Limb (tissue), 2 donors: ENCODE measurements around the gene APOB.
"Not testable (repeated sequence)": the region's sequence is repeated elsewhere in the genome, so short reads cannot be mapped to it uniquely, and the experiment has no call there.

ENCODE experiments used
- DNase-seq, 2 donors: peaks; one replicate each; pipeline ENCODE4 v3.0.0-alpha.2; 2016; ENCODE audit errors: extremely low spot score in 2 of 2

Gene APOB

DNA sequence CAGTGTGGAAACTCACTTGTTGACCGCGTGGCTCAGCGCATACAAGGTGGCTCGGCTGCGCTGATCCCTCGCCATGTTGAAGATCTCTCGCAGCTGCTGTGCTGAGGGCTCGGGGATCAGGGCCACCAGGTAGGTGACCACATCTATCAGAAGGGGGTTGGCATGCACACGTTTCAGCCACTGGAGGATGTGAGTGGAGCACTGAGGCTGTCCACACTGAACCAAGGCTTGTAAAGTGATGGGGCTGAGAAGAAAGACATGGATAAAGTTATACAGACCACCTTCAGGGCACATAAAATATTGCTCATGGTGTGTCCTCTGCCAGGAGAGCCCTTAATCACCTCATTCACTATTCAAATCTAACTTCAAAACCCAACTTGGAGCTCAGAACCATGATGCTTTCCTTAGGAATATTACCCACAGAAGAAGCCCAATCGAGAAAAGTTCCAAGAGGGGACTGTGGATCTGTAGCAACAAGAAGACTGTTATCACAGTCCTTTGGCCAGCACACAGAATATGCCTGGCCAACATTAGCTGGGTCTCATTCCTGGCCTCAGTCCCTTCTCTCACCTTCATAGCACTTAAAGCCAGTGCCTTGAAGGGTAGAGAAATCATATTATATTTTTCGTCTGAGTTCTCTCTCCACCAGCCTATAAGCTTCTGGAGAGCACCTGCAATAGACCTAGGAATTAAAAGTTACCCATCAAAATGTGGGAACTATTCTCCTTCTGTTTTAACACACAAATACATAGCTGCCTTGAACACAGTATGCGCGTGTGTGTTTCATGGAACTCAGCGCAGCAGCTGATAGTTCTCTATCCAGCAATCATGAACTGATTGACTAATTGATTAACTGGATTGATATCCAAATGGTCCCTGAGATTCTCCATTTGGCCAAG, 11.3 kb downstream of the APOB start:
- DNase-seq = no peak

DNA sequence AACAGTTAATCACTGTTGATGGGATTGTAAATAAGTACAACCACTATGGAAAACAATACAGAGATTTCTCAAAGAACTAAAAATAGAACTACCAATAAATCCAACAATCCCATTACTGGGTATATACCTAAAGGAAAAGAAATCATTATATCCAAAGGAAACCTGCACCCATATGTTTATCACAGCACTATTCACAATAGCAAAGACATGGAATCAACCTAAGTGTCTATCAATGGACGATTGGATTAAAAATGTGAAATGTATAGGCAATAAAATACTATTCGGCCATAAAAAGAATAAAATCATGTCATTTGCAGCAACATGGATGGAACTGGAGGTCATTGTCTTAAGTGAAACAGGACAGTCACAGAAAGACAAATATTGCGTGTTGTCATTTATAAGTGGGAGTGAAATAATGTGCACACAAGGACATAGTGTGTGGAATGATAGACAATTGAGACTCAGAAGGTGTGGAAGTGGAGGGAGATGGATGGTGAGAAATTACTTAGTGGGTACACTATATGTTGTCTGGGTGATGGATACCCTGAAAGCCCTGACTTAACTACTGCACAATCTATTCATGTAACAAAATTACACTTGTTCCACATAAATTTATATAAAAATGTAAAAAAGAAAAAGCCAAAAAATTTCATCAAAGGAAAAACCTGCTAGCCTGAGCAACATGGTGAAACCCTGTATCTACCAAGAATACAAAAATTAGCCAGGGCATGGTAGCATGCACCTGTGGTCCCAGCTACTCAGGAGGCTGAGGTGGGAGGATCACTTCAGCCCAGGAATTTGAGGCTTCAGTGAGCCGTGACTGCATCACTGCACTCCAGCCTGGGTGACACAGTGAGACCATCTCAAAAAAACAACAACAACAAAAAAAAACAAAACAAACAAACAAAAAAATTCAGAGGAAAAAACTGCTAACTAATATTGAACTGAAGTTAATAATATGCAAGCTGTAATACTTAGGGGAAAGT, 12.6 kb downstream of the APOB start:
- no peak for DNase-seq

DNA sequence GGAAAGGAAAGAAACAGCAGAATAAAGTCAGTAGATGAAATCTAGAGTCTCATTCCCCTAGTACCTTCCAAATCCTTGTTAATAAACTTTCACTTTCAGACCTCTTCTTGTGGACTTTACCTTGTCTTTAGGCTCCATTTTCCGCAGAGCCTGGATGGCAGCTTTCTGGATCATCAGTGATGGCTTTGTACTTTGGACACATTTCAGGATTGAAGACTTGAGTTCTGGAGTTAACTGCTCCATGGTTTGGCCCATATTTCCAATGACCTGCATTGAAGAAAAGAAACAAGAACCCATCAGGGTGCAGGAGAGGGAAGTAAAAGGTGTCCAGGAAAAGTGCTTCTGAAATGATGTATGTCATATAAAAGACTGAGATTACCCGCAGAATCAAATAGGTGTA, 14.4 kb downstream of the APOB start:
- DNase-seq = no peak

DNA sequence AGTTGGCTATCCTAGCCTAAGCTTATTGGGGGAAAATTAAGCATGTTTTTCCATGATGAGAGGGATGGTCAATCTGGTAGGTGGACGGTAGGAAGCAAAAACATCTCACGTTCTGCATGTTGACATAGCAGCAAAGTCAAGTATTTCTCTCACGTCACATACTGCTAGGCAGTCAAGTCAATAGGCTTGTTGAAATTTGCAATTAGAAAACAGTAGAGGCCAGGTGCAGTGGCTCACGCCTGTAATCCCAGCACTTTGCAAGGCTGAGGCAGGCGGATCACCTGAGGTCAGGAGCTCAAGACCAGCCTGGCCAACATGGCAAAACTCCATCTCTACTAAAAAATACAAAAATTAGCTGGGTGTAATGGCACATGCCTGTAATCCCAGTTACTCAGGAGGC, 14.9 kb downstream of the APOB start:
- DNase-seq = not testable (repeated sequence)

DNA sequence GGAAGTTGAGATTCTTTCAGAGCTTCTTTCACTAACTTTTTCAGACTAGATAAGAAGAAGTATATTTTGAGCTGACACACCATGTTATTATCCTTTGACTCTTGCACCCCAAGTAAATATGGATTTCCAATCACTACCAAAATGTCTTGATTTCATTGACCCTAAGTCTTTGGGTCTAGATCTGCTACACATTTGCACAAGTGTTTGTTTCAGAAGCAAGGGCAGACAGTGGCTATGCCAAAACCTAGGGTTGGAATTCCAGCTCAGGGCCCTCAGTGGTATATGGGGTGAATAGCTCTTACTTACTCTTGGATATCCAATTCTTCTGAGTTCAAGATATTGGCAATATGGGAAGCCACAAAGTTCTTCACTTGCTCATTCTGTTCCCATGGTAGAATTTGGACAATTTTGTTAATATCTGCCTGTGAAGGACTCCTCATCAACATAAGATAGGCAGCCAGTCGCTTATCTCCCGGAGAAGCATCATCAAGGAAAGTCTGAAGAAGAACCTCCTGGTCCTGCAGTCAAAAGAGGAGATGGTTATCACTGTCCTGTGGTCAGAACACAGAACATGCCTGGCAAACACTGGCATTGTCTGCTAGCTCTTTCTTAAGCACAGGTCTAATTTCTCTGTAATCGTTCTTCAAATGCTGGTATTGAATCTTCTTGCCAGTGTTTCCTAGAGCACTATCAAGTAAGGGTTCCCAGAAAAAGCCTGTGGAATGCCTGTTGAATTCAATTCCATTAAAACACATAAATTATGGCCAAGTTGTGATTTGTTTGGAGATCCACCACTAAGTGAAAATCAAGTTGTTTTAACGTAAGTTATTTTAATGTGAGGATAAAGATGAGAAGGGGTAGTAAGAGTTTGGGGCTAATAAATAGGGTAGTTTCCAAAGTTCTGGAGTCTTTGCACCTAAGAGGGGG, 15.6 kb downstream of the APOB start:
- DNase-seq = no peak

DNA sequence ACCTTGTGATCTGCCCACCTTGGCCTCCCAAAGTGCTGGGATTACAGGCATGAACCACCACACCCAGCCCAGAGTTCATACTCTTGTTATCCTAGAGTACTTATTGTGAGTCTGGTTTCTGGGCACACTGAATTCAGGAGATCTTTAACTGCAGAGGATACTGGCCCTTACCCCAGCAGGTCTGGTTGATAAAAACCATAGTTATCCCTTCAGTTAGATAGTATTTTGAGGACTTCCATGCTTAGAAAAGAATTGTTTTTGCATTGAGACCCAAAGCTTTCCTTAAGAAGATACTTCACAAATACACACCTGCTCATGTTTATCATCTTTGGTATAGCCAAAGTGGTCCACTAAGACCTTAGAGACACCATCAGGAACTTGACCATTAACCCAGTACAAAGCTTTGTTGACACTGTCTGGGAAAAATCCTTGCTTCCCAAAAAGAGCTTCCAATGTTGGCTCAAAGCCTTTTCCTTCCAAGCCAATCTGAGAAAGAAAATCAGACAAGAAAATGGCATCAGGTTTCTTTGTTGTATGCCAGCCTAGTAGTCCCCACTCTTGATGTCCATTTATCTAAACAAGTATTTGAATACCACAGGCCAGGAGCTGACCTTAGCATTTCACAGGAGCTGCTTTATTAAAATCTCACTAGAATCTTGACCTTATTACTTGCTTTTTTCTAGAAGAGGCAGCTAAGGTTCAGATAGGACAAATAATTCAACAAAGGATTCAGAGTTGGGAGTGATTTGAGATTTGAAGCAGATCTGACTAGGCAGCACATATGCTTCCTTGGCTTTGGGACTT, 17.2 kb downstream of the APOB start:
- DNase-seq = no peak

DNA sequence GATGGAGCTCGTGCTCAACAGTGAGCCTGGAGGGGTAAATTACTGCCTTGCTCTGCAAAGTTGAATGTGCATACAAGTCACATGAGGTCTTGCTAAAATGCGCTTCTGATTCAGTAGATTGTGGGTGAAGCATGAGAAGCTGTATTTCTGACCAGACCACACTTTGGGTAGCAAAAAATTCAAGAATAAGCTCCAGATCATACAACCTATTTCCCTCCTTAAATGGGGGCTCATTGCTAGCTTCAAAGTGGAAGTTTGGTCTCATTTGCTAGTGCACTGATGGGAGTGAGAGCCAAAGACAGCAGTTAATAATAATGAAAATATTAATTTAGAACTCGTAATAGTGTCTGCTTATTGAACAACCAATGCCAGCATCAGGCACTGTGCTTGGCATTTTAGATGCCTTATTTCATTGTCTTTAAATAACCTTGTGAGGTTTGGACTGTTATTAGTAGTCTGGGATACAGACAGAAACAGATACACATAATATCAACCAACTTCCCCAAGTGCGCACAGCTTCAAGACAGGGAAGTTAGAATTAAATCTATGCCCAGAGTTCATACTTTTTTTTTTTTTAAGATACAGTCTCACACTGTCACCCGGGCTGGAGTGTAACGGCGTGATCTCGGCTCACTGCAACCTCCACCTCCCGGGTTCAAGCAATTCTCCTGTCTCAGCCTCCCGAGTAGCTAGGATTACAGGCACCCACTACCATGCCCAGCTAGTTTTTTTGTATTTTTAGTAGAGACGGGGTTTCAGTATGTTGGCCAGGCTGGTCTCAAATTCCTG, 18.0 kb downstream of the APOB start:
- DNase-seq = no peak

DNA sequence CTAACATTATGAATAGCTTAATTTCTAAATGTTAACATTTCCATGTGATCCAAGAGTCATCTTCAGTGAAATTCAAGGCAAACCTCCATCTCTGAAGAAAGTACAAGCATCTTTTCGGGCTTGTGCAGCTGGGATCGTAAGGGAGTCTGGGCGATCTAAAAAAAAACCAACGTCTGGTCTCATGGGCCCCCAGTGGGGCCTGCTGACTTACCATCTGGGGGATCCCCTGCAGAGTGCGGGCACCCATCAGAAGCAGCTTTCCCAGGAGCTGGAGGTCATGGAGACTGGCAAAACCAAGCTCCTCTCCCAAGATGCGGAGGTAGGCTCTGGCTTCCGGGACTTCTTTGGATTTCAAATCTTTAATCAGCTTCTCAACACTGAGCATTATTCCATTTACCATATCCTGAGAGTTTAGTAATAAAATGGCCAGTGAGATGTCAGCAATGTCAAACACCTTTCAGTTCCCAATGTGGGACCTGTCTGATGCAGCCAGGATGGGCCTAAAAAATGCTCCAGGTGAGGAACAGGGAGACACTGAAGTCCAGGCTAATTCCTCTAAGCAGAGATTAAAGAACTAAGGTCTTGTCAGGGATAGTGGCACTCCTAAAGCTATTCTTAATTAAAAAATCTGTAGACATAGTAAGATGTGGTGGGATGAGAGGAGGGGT, 19.0 kb downstream of the APOB start:
- DNase-seq = no peak

DNA sequence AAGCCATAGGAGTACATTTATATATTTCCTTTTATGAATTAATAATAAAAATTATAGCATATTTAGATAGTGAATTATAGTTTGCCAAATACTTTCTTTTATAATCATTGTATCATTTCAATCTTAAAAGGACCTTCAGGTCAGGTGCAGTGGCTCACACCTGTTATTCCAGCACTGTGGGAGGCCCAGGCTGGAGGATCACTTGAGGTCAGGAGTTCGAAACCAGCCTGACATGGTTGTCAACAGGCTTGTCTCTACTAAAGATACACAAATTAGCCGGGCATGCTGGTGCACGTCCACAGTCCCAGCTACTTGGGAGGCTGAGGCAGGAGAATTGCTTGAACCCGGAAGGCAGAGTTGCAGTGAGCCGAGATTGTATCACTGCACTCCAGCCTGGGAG, 19.7 kb downstream of the APOB start:
- no peak for DNase-seq

DNA sequence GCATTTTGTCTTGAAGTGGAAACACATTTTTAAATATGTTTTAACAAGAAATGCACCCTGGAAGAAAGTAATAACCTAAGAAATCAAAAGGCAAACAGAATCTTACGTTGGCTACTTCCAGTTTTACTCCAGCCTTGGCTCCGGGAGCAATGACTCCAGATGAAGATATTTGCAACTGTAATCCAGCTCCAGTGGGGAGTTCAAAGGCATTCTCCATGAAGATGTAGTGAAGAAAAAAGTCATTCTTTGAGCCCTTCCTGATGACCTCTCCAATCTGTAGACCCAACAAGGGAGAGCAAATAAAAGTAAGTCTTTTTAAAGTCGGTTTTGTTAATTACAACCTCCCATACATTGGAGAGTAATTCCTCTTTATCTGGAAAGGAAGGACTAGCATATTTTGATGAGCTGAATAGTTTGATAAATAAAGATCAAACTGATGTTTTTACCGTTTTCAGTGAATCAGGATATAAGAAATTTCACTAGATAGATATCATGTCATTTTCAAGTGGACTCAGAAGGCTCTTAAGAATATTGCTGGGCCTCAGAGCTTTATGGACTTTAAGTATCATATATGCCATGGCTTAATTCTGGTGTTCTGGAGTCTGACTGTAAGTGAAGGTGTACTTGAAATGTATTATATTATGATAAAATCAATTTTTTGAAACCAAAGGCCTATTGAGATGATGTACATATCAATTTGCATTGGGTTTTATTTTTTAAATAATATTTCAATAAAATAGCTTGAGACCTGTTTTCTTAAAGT, 20.3 kb downstream of the APOB start:
- no peak for DNase-seq

DNA sequence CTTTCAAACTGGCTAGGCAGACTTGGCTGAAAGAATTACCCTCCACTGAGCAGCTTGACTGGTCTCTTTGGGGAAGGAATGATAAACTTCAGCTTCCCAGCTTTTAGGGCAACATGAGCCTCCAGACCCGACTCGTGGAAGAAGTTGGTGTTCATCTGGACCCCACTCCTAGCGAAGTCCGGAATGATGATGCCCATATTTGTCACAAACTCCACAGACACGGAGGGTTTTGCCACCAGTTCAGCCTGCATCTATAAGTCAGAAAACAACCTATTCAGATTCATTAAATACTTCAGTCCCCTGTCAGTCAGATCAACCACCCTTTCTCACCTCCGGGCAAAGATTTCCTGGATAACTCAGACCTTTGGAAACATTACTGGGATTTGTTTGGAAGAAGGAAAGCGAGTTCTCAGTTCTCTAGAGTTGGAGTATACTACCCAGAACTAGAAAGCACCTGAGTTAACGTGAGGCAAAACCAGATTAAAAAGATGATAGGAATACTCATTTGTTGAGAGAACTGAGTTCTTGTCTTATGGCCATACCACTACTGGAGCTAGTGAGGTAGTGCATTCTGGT, 21.0 kb downstream of the APOB start:
- DNase-seq = no peak

DNA sequence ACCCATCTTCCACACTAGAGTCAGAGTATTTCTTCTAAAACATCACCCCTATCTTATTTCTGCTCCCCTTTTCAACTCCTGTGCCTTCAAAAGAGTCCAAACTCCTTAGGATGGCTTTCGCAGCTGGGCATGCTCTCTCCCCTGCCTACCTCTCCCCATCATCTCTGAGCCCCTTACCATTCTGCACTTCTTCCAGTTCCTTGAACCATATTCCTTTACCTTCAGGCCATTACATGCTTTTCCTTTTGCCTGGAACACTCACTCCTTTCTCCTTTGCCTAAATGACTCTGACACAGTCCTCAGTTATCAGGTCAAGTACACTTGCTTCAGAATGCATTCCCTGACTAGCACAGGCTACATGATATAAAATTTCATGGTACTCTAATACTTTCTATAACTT, 22.4 kb downstream of the APOB start:
- DNase-seq = no peak

DNA sequence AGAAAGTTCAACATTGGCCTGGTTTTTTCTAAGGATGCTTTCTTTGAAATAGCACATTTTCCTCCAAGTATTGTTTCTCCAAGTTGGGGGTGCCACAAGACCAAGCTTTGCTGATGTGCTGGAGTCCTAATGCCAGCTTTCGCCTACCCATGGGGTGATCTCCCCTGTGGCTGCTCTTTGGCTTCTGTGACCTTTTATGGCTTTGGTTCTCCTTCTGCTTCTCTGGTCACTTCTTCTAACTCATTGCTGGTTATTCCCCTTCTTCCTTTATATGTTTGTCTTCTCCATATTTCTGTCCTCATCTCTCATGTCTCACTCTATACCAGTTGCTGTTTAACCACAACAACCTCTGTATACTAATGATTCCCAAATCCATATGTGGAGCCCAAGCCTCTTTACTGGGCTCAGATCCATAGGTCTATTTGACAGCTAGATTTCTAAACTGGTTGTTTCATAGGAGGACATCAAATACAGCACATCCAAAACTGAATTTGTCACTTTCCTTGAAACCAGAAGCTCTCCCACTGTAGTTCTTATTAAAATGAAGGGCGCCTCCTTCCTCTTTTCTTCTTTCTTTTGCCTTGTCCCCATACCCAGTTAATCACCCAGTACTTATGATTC, 23.1 kb downstream of the APOB start:
- DNase-seq = no peak

DNA sequence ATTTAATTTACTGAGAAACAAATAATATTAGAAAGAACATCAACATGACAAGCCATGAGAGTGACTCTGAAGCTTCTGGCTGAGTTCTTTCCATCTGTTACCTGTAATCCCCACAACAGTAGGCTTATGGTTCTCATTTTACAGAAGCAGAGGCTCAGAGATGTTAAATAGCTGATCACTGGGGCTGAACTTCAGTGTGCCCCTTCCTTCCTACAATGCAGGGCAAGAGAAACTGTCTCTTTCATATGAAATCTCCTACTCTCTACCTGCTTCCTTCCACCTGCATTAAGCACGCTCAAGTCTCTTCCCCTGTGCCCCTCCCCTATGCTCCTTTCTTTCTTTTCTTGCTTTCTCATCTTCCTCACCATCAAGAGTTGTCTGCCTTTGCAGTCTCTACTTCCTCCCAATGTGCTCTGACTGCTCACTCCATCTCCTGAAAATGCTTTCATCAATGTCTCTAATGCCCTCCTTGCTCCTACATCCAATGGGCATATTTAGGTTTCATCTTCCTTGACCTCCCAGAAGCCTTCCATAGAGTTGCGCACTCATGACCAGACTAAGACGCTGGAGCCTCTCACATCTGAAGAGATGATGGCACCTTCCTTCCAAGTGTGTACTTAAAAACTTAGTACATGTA, 23.7 kb downstream of the APOB start:
- DNase-seq = no peak

DNA sequence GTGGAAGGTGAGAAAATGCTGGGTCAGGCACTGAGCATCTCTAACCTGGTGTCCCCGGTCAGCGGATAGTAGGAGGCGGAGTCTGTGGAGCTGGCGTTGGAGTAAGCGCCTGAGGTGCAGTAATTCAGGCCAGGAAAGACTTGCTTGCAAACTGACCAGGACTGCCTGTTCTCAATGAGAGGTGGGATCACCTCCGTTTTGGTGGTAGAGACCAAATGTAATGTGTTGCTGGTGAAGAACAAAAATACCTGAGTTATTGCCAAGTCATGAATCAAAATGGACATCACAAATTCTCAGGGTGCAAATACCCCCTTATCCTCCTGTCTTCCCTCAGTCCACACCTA, 24.2 kb downstream of the APOB start:
- no peak for DNase-seq

DNA sequence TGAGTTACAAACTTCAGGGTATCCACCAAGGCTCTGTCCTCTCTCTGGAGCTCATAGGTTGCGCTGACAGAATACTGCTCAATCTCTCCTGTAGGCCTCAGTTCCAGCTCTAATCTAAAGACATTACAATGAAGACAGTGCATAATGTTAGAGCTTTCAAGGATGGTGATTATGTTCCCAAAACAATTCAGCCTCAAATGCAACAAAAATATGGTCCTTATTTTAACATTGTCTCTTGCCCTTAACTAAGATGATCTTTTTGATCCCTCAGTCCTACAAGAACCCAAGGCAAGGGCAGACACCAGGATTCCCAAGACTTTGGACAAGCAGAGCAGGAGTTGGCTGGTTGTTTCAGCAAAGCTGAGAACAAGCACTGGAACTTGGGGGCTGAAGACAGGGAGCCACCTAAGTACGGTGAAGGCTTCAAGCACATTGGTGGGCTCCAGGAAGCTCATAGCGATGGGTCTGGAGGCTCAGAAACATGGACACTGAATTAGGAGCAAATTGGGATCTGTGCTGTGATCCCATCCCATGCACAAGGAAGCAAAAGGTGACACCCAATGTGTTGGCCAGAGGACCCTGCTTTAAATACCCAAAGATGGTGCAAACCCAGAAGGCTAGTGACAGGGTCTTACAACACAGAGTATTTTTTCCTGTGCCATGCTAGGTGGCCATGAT, 24.7 kb downstream of the APOB start:
- DNase-seq = no peak

DNA sequence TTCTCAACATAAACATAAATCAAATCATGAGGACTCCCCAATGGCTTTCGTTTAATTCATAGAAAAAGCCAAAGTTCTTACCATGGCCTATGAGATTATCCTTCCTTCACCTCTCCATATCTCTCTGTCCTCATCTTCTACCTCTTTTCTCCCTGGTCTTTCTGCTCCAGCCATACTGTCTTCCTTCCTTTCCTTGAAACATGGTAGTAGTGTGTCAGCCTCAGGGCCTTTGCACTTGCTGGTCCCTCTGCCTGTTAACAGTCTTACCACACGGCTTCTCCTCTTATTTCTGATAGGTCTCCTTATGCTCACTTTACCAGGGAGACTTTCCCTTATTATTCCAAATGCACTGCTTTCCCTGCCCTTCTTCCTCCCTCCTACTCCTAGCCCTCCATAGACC, 25.6 kb downstream of the APOB start:
- DNase-seq = no peak
